HEK293T (cell line): Measurements from ENCODE around the gene APOBEC3B.
"Not testable (repeated sequence)": the region's sequence is repeated elsewhere in the genome, so short reads cannot be mapped to it uniquely, and the experiment has no call there.

Source experiments
- CTCF ChIA-PET: fragments of 350-600 bp; formaldehyde crosslinking; extraction: SDS; loops from one replicate; lab custom pipeline; 2021; ENCODE audit warnings: antibody characterized with exemption, inconsistent platforms; lab: Yijun Ruan, JAX
- POLR2A ChIA-PET: fragments of 350-600 bp; formaldehyde crosslinking; extraction: SDS; loops from one replicate; lab custom pipeline; 2020; ENCODE audit warnings: antibody characterized with exemption, inconsistent platforms; lab: Yijun Ruan, JAX
- DNase-seq: peaks from one replicate; pipeline ENCODE4 v3.0.0; 2012; ENCODE audit warnings: mixed read lengths; ENCODE audit errors: extremely low spot score
- BHLHE40 ChIP-seq: fragments of 450-650 bp; IDR thresholded peaks from 2 replicates; pipeline ENCODE4 v1.6.1; 2016; ENCODE audit warnings: mild to moderate bottlenecking, moderate library complexity, borderline replicate concordance
- CTBP1 ChIP-seq: fragments of 450-650 bp; IDR thresholded peaks from 2 replicates; pipeline ENCODE4 v1.6.1; 2016; ENCODE audit warnings: borderline replicate concordance
- ELF4 ChIP-seq: fragments of 450-650 bp; IDR thresholded peaks from 2 replicates; pipeline ENCODE4 v1.6.1; 2017; ENCODE audit warnings: antibody characterized with exemption
- FOXA1 ChIP-seq: fragments of 450-650 bp; IDR thresholded peaks from 2 replicates; pipeline ENCODE4 v1.6.1; 2016; ENCODE audit warnings: mild to moderate bottlenecking
- FOXK2 ChIP-seq: fragments of 450-650 bp; IDR thresholded peaks from 2 replicates; pipeline ENCODE4 v1.6.1; 2016; ENCODE audit warnings: mild to moderate bottlenecking
- FOXM1 ChIP-seq: fragments of 450-650 bp; IDR thresholded peaks from 2 replicates; pipeline ENCODE4 v1.6.1; 2017; ENCODE audit warnings: mild to moderate bottlenecking, borderline replicate concordance
- HDGF ChIP-seq: fragments of 450-650 bp; IDR thresholded peaks from 2 replicates; pipeline ENCODE4 v1.6.1; 2017; ENCODE audit warnings: antibody characterized with exemption, borderline replicate concordance
- L3MBTL2 ChIP-seq: fragments of 450-650 bp; conservative IDR thresholded peaks from 2 replicates; pipeline ENCODE4 v1.6.1; 2016; ENCODE audit warnings: mild to moderate bottlenecking
- LEF1 ChIP-seq: fragments of 450-650 bp; IDR thresholded peaks from 2 replicates; pipeline ENCODE4 v1.6.1; 2017; ENCODE audit warnings: mild to moderate bottlenecking, borderline replicate concordance
- NFRKB ChIP-seq: fragments of 450-650 bp; IDR thresholded peaks from 2 replicates; pipeline ENCODE4 v1.6.1; 2016; ENCODE audit warnings: mild to moderate bottlenecking, moderate library complexity
- PKNOX1 ChIP-seq: fragments of 450-650 bp; IDR thresholded peaks from 2 replicates; pipeline ENCODE4 v1.6.1; 2016
- SP1 ChIP-seq: fragments of 450-650 bp; IDR thresholded peaks from 2 replicates; pipeline ENCODE4 v1.6.1; 2017
- SUZ12 ChIP-seq: fragments of 450-650 bp; IDR thresholded peaks from 2 replicates; pipeline ENCODE4 v1.6.1; 2016; ENCODE audit warnings: mild to moderate bottlenecking
- TARDBP ChIP-seq: fragments of 450-650 bp; IDR thresholded peaks from 2 replicates; pipeline ENCODE4 v1.6.1; 2016
- ZNF384 ChIP-seq: fragments of 450-650 bp; IDR thresholded peaks from 2 replicates; pipeline ENCODE4 v1.6.1; 2016

APOBEC3B gene

GRCh38 chr22:39013942-39014722, 32.0 kb downstream of the APOBEC3B start, which contains the start of gene APOBEC3C:
Gene APOBEC3C (plus strand): TSS chr22:39014257. CDS start chr22:39014363, 106 bp downstream.
- no peak for TF ChIP-seq CTBP1
- TF ChIP-seq ZNF384: no peak
- no peak for TF ChIP-seq ELF4
- peak; percentile 57 for TF ChIP-seq L3MBTL2
- peak; percentile 58 for DNase-seq
- ChIA-PET POLR2A (interaction anchor here (0.6 to 1.5 kb wide), 3 partner anchors 11 to 135 kb away, joined by 3 read pairs; no protein-coding TSS in a partner anchor), CTCF (interaction anchor here (1.5 kb wide), 1 partner anchor 245 kb away, joined by 4 read pairs; no protein-coding TSS in a partner anchor)

GRCh38 chr22:39014723-39015121, 32.6 kb downstream of the APOBEC3B start:
- CTCF ChIA-PET: interaction anchor here (1.5 kb wide), 1 partner anchor 246 kb away, joined by 4 read pairs; no protein-coding TSS in a partner anchor
- POLR2A ChIA-PET: interaction anchor here (0.6 kb wide), 2 partner anchors 33 to 134 kb away, joined by 3 read pairs; no protein-coding TSS in a partner anchor

GRCh38 chr22:39016592-39016991, 34.4 kb downstream of the APOBEC3B start:
- CTCF ChIA-PET: no interaction called here
- POLR2A ChIA-PET: no interaction called here
- no peak for DNase-seq
- TF ChIP-seq SUZ12 (no peak), SP1 (no peak), FOXK2 (no peak), L3MBTL2 (no peak), TARDBP (no peak), LEF1 (no peak), NFRKB (no peak), HDGF (no peak)

More at GRCh38 chr22:39014723-39015121, 32.6 kb downstream of the APOBEC3B start:
- not testable (repeated sequence) for DNase-seq

- DNase-seq: no peak
- TF ChIP-seq HDGF: no peak
- TF ChIP-seq ZNF384: no peak
- TF ChIP-seq NFRKB: no peak
- no peak for TF ChIP-seq LEF1
- no peak for TF ChIP-seq BHLHE40
- no peak for TF ChIP-seq ELF4
- TF ChIP-seq FOXK2: no peak
- TF ChIP-seq PKNOX1: no peak
- ChIA-PET CTCF (no interaction called here), POLR2A (no interaction called here)
Measured at GRCh38 chr22:39017596-39018365, 35.6 kb downstream of the APOBEC3B start.

- POLR2A ChIA-PET: interaction anchor here (0.7 kb wide), 1 partner anchor 300 kb away, joined by 3 read pairs; the partner anchor contains the start of gene RPL3
- DNase-seq, CTCF ChIA-PET: not testable (repeated sequence)
Measured at GRCh38 chr22:39020021-39020651, 38.0 kb downstream of the APOBEC3B start.

- DNase-seq: no peak
- CTCF ChIA-PET: interaction anchor here (0.7 kb wide), 1 partner anchor 294 kb away, joined by 3 read pairs; no protein-coding TSS in a partner anchor
- POLR2A ChIA-PET: no interaction called here
- no peak for TF ChIP-seq NFRKB
- no peak for TF ChIP-seq HDGF
- no peak for TF ChIP-seq FOXA1
- no peak for TF ChIP-seq FOXM1
- TF ChIP-seq ZNF384: no peak
Measured at GRCh38 chr22:39021552-39022250, 39.6 kb downstream of the APOBEC3B start.

- no peak for DNase-seq
- TF ChIP-seq SP1 (no peak), FOXM1 (no peak), LEF1 (no peak), FOXA1 (no peak), TARDBP (no peak), BHLHE40 (no peak), CTBP1 (no peak), FOXK2 (no peak), SUZ12 (no peak), HDGF (no peak), ELF4 (no peak)
- ChIA-PET CTCF (no interaction called here), POLR2A (no interaction called here)
Measured at GRCh38 chr22:39024519-39025308, 42.6 kb downstream of the APOBEC3B start.
